IPS DF 6.9 (cell line): ENCODE data around the gene CBFA2T2.
"Not testable (repeated sequence)": the region's sequence is repeated elsewhere in the genome, so short reads cannot be mapped to it uniquely, and the experiment has no call there.

Source experiments
- DNase-seq: peaks from one replicate; pipeline ENCODE4 v3.0.0-alpha.2; 2013; ENCODE audit warnings: low read depth, low spot score
- H3K27ac ChIP-seq: one replicate; pipeline ENCODE4 v1.5.1; 2013; ENCODE audit warnings: low read length, control low read depth
- H3K27me3 ChIP-seq: 2 replicates; pipeline ENCODE4 v1.6.1; 2013; ENCODE audit warnings: mild to moderate bottlenecking, low read length; ENCODE audit not compliant: control insufficient read depth, insufficient read depth
- H3K36me3 ChIP-seq: 2 replicates; pipeline ENCODE4 v1.6.1; 2013; ENCODE audit warnings: low read length; ENCODE audit not compliant: control insufficient read depth, insufficient read depth
- H3K4me1 ChIP-seq: 2 replicates; pipeline ENCODE4 v1.6.1; 2013; ENCODE audit warnings: low read length; ENCODE audit not compliant: control insufficient read depth, insufficient read depth
- H3K4me3 ChIP-seq: 2 replicates; pipeline ENCODE4 v1.5.1; 2013; ENCODE audit warnings: mild to moderate bottlenecking, low read length
- H3K9me3 ChIP-seq: 2 replicates; pipeline ENCODE4 v1.6.1; 2013; ENCODE audit warnings: low read length, inconsistent platforms; ENCODE audit not compliant: control insufficient read depth, insufficient read depth
- WGBS: extraction: QIAGEN DNeasy Blood & Tissue Kit; methylation state at CpG from one replicate; pipeline ENCODE4 v1.1.7; 2013; ENCODE audit warnings: mixed read lengths, missing lambda C conversion rate; ENCODE audit not compliant: insufficient read length, insufficient coverage; 5-methylcytosine and 5-hydroxymethylcytosine counted together

Gene CBFA2T2

DNA sequence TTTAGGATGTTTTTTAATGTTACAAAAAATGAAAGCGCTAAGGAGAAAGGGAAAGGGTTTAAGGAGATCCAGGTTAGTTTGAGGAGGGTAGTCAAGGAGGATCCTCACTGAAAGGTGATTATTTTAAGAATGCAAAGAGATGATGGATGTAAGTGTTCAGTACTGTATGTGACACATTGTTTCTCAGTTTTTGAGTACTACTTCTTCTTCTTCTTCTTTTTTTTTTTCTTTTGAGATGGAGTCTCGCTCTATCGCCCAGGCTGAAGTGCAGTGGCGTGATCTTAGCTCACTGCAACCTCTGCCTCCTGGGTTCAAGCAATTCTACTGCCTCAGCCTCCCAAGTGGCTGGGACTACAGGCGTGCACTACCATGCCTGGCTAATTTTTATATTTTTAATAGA, 83.4 kb downstream of the CBFA2T2 start:
- DNase-seq, H3K9me3 ChIP-seq, H3K4me1 ChIP-seq, H3K27ac ChIP-seq, H3K36me3 ChIP-seq, H3K4me3 ChIP-seq, H3K27me3 ChIP-seq: not testable (repeated sequence)
- 100% methylated on average over 1 of the region's 5 CpGs for WGBS

- Histone ChIP-seq H3K27me3 (no peaks in the 10 kb centered on the region), H3K36me3 (no peaks in the 10 kb centered on the region), H3K9me3 (no peaks in the 10 kb centered on the region), H3K4me3 (no peak overlapping the region), H3K27ac (no peak overlapping the region), H3K4me1 (no peaks in the 10 kb centered on the region)
- DNase-seq = no peak
- WGBS = no CpG with 5 or more reads among the region's 3 CpGs
These were observed 85.4 kb downstream of the CBFA2T2 start for GRCh38 chr20:33575282-33575681.

GRCh38 chr20:33576432-33577125, 86.7 kb downstream of the CBFA2T2 start:
- Histone ChIP-seq H3K27ac (no peak overlapping the region), H3K4me1 (peaks cover 2% of the 10 kb centered on the region; the same call in 1 of the 2 replicates), H3K36me3 (no peaks in the 10 kb centered on the region), H3K9me3 (no peaks in the 10 kb centered on the region), H3K27me3 (no peaks in the 10 kb centered on the region), H3K4me3 (no peak overlapping the region)
- no peak for DNase-seq
- WGBS = no CpG with 5 or more reads among the region's 4 CpGs

DNA sequence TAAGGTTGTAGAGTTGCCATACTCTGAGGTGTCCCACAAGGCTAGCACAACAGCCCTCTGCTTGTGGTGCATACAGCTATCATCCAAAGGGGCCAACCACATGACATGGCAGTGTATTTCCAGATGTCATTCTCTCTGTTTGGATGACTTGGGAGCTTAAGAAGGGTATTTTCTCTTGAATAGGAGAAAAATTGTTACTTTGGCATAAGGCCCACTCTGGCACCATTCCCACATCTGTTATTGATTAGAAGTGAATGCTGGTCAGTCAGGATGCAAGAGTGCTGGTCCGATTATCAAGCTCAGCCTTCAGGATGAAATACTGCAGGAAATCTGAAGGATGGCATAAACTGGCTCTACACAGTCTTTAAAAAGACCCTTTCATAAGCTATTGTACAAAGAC, 88.6 kb downstream of the CBFA2T2 start:
- Histone ChIP-seq H3K4me1 (peaks cover 2% of the 10 kb centered on the region; the same call in 1 of the 2 replicates), H3K27me3 (no peaks in the 10 kb centered on the region), H3K9me3 (no peaks in the 10 kb centered on the region), H3K36me3 (no peaks in the 10 kb centered on the region), H3K4me3 (no peak overlapping the region), H3K27ac (no peak overlapping the region)
- WGBS = no CpG with 5 or more reads among the region's 1 CpG
- no peak for DNase-seq

DNA sequence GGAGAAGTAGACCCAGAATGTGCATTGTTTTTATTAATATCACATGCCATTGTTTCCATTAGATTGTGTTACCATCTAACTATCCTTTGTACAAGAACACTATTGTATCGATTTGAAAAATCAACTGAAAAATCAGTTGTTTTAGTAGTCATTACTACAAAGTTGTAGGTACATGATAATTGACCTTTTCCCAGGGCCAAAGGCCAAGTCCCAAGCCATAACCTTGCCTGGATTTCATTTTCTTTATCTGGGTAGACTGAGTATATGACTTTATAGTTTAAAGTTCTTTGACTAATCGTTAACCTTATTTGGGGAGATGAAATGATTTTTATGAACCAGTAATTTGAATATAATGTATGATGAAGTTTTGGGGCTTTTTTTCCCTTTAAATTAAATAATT, 93.2 kb downstream of the CBFA2T2 start:
- Histone ChIP-seq H3K4me3 (no peak overlapping the region), H3K36me3 (no peaks in the 10 kb centered on the region), H3K27me3 (no peaks in the 10 kb centered on the region), H3K27ac (no peak overlapping the region), H3K4me1 (peaks cover 2% of the 10 kb centered on the region; the same call in 1 of the 2 replicates), H3K9me3 (no peaks in the 10 kb centered on the region)
- WGBS = 100% methylated on average over 1 of the region's 2 CpGs
- no peak for DNase-seq

GRCh38 chr20:33584976-33585375, 95.1 kb downstream of the CBFA2T2 start:
- DNase-seq = no peak

GRCh38 chr20:33585413-33585812, 95.5 kb downstream of the CBFA2T2 start:
- no peaks in the 10 kb centered on the region for H3K27me3 ChIP-seq
- H3K4me3 ChIP-seq = no peak overlapping the region
- DNase-seq = no peak
- peaks cover 3% of the 10 kb centered on the region; the same call in 1 of the 2 replicates for H3K4me1 ChIP-seq
- no peak overlapping the region for H3K27ac ChIP-seq
- no peaks in the 10 kb centered on the region for H3K9me3 ChIP-seq
- no CpG with 5 or more reads among the region's 4 CpGs for WGBS
- no peaks in the 10 kb centered on the region for H3K36me3 ChIP-seq

More at GRCh38 chr20:33584976-33585375, 95.1 kb downstream of the CBFA2T2 start:
- H3K36me3 ChIP-seq = no peaks in the 10 kb centered on the region
- peaks cover 2% of the 10 kb centered on the region; the same call in 1 of the 2 replicates for H3K4me1 ChIP-seq
- no peak overlapping the region for H3K27ac ChIP-seq
- no peaks in the 10 kb centered on the region for H3K9me3 ChIP-seq
- H3K27me3 ChIP-seq = no peaks in the 10 kb centered on the region
- no peak overlapping the region for H3K4me3 ChIP-seq
- no CpG with 5 or more reads among the region's 3 CpGs for WGBS

GRCh38 chr20:33589059-33589458, 99.2 kb downstream of the CBFA2T2 start:
- Histone ChIP-seq H3K9me3 (no peaks in the 10 kb centered on the region), H3K36me3 (no peaks in the 10 kb centered on the region), H3K4me1 (0 out of 2 replicates have a peak, but pooled peaks cover 2% of the 10 kb centered on the region), H3K27ac (no peak overlapping the region), H3K27me3 (no peaks in the 10 kb centered on the region), H3K4me3 (no peak overlapping the region)
- DNase-seq = no peak

DNA sequence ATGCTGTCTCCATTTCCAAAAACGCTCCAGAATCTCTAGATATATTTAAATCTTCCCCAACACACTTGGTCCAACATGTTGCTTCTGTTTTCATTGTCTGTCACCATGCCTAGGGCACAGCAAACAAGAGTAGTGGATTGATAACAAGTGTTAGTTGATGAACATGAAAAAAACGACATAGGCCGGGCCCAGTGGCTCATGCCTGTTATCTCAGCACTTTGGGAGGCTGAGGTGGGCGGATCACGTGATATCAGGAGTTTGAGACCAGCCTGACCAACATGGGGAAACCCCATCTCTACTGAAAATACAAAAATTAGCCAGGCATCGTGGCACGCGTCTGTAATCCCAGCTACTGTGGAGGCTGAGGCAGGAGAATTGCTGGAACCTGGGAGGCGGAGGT, 102.0 kb downstream of the CBFA2T2 start:
- H3K27me3 ChIP-seq, H3K4me1 ChIP-seq, H3K9me3 ChIP-seq, H3K36me3 ChIP-seq, H3K27ac ChIP-seq, H3K4me3 ChIP-seq, DNase-seq: not testable (repeated sequence)
- no CpG with 5 or more reads among the region's 9 CpGs for WGBS

DNA sequence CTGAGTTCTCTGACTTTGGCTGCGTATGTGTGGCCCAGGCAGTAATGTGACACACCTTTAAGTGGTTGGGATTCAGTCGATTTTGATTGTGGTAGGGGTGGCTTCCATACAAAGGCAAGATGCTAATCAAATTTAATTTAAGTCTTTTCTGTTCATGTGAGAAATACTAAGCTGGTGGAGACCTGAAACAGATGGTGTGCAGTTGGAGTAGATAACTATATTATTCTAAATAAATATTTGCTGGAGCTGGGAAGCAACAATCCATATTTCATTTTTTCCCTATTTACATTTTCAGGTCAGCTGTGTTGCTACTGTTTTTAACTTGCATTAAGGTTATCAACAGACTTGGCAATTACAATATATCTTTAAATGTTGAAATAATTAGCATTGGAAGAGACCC, 104.8 kb downstream of the CBFA2T2 start:
- H3K27me3 ChIP-seq = no peaks in the 10 kb centered on the region
- no peak for DNase-seq
- H3K27ac ChIP-seq = no peak overlapping the region
- H3K4me1 ChIP-seq = 0 out of 2 replicates have a peak, but pooled peaks cover 2% of the 10 kb centered on the region
- WGBS = no CpG with 5 or more reads among the region's 2 CpGs
- no peaks in the 10 kb centered on the region for H3K9me3 ChIP-seq
- H3K4me3 ChIP-seq = no peak overlapping the region
- no peaks in the 10 kb centered on the region for H3K36me3 ChIP-seq

- no peak for DNase-seq
- H3K36me3 ChIP-seq = no peaks in the 10 kb centered on the region
- H3K9me3 ChIP-seq = no peaks in the 10 kb centered on the region
- H3K27me3 ChIP-seq = no peaks in the 10 kb centered on the region
- no peak overlapping the region for H3K27ac ChIP-seq
- H3K4me3 ChIP-seq = no peak overlapping the region
- H3K4me1 ChIP-seq = no peaks in the 10 kb centered on the region; the same call in 1 of the 2 replicates
- whole genome bisulfite sequencing = no CpG with 5 or more reads among the region's 4 CpGs
These were observed 110.5 kb downstream of the CBFA2T2 start for GRCh38 chr20:33600414-33600813.
